H9 (cell line): Measurements from ENCODE around the gene AIFM1. TPM values are rescaled to one million over a fixed set of nuclear protein-coding genes. Genes with fewer than 3 reads are reported as not detected.

Experiments
- DNase-seq: peaks from one replicate; pipeline ENCODE4 v3.0.0-alpha.2; 2017
- H2AFZ ChIP-seq: one replicate; pipeline ENCODE4 v1.6.1; 2013; ENCODE audit warnings: mild to moderate bottlenecking, low read length, control low read depth, moderate library complexity
- H2AK5ac ChIP-seq: 2 replicates; pipeline ENCODE4 v1.6.1; 2013; ENCODE audit warnings: low read length, control low read depth, mixed read lengths; ENCODE audit not compliant: insufficient read length
- H2BK120ac ChIP-seq: one replicate; pipeline ENCODE4 v1.6.1; 2013; ENCODE audit warnings: low read depth, mild to moderate bottlenecking, low read length, control low read depth, inconsistent platforms; ENCODE audit not compliant: poor library complexity, severe bottlenecking
- H2BK12ac ChIP-seq: 2 replicates; pipeline ENCODE4 v1.6.1; 2013; ENCODE audit warnings: low read length, control low read depth, mixed read lengths, low read depth; ENCODE audit not compliant: insufficient read length
- H2BK15ac ChIP-seq: 2 replicates; pipeline ENCODE4 v1.6.1; 2013; ENCODE audit warnings: low read depth, low read length, control low read depth
- H2BK20ac ChIP-seq: one replicate; pipeline ENCODE4 v1.6.1; 2013; ENCODE audit warnings: low read depth, mild to moderate bottlenecking, low read length, control low read depth, inconsistent platforms; ENCODE audit not compliant: poor library complexity, severe bottlenecking
- H2BK5ac ChIP-seq: 2 replicates; pipeline ENCODE4 v1.6.1; 2013; ENCODE audit warnings: low read length, control low read depth, mixed read lengths; ENCODE audit not compliant: insufficient read length
- H3K14ac ChIP-seq: 2 replicates; pipeline ENCODE4 v1.6.1; 2013; ENCODE audit warnings: low read length, control low read depth; ENCODE audit not compliant: insufficient read depth
- H3K18ac ChIP-seq: 2 replicates; pipeline ENCODE4 v1.6.1; 2013; ENCODE audit warnings: low read depth, mild to moderate bottlenecking, mixed read lengths, low read length, control low read depth; ENCODE audit not compliant: insufficient read length
- H3K23ac ChIP-seq: 2 replicates; pipeline ENCODE4 v1.6.1; 2013; ENCODE audit warnings: low read length, control low read depth, mixed read lengths, low read depth; ENCODE audit not compliant: insufficient read length
- H3K23me2 ChIP-seq: 2 replicates; pipeline ENCODE4 v1.6.1; 2013; ENCODE audit warnings: low read depth, mild to moderate bottlenecking, mixed read lengths, low read length, control low read depth; ENCODE audit not compliant: insufficient read length, poor library complexity, severe bottlenecking
- H3K27ac ChIP-seq: 2 replicates; pipeline ENCODE4 v1.5.1; 2013; ENCODE audit warnings: low read length, control low read depth, mixed read lengths, low read depth; ENCODE audit not compliant: insufficient read length
- H3K27me3 ChIP-seq: 2 replicates; pipeline ENCODE4 v1.6.1; 2013; ENCODE audit warnings: low read length, control low read depth, inconsistent platforms; ENCODE audit not compliant: insufficient read depth
- H3K4ac ChIP-seq: 2 replicates; pipeline ENCODE4 v1.6.1; 2013; ENCODE audit warnings: low read depth, mild to moderate bottlenecking, control low read depth, inconsistent platforms, low read length, moderate library complexity
- H3K4me1 ChIP-seq: 2 replicates; pipeline ENCODE4 v1.6.1; 2013; ENCODE audit warnings: low read length, control low read depth, inconsistent platforms; ENCODE audit not compliant: insufficient read depth
- H3K4me2 ChIP-seq: 2 replicates; pipeline ENCODE4 v1.6.1; 2013; ENCODE audit warnings: low read length, control low read depth, mixed read lengths; ENCODE audit not compliant: insufficient read length, insufficient read depth
- H3K56ac ChIP-seq: 2 replicates; pipeline ENCODE4 v1.6.1; 2013; ENCODE audit warnings: low read depth, mild to moderate bottlenecking, mixed read lengths, low read length, control low read depth; ENCODE audit not compliant: insufficient read length
- H3K79me1 ChIP-seq: 2 replicates; pipeline ENCODE4 v1.6.1; 2013; ENCODE audit warnings: low read depth, mild to moderate bottlenecking, moderate library complexity, low read length, control low read depth, inconsistent platforms; ENCODE audit not compliant: insufficient read depth, poor library complexity, severe bottlenecking
- H3K79me2 ChIP-seq: 2 replicates; pipeline ENCODE4 v1.6.1; 2013; ENCODE audit warnings: low read length, control low read depth, inconsistent platforms; ENCODE audit not compliant: insufficient read depth
- H3K9ac ChIP-seq: 2 replicates; pipeline ENCODE4 v1.6.1; 2013; ENCODE audit warnings: low read length, control low read depth, mixed read lengths; ENCODE audit not compliant: insufficient read length; ENCODE audit errors: extremely low read depth
- H3K9me3 ChIP-seq: one replicate; pipeline ENCODE4 v1.6.1; 2013; ENCODE audit warnings: low read depth, low read length, inconsistent platforms; ENCODE audit not compliant: control insufficient read depth
- H3T11ph ChIP-seq: one replicate; pipeline ENCODE4 v1.6.1; 2013; ENCODE audit warnings: mild to moderate bottlenecking, low read length, control low read depth, inconsistent platforms
- H4K20me1 ChIP-seq: one replicate; pipeline ENCODE4 v1.6.1; 2013; ENCODE audit not compliant: control insufficient read depth, insufficient read length, insufficient read depth
- H4K5ac ChIP-seq: 2 replicates; pipeline ENCODE4 v1.6.1; 2013; ENCODE audit warnings: low read depth, mild to moderate bottlenecking, mixed read lengths, low read length, control low read depth; ENCODE audit not compliant: insufficient read length
- H4K8ac ChIP-seq: replicated peaks from 2 replicates; pipeline ENCODE4 v1.6.1; 2013; ENCODE audit warnings: low read length, control low read depth, mixed read lengths, low read depth; ENCODE audit not compliant: insufficient read length
- H4K91ac ChIP-seq: 2 replicates; pipeline ENCODE4 v1.6.1; 2013; ENCODE audit warnings: low read depth, mild to moderate bottlenecking, moderate library complexity, mixed read lengths, low read length, control low read depth; ENCODE audit not compliant: insufficient read length
- H3K27ac Mint-ChIP-seq, 3 experiments: 2 replicates in 2 of 3; 3 replicates in 1 of 3; pipeline ENCODE4 v1.8.0; 2020 to 2021; ENCODE audit warnings: mixed read lengths in 3 of 3, mild to moderate bottlenecking in 1 of 3, moderate library complexity in 1 of 3
- H3K27me3 Mint-ChIP-seq: 2 replicates; pipeline ENCODE4 v1.8.0; 2021; ENCODE audit warnings: low read depth, mild to moderate bottlenecking, moderate library complexity, mixed read lengths
- H3K36me3 Mint-ChIP-seq, 3 experiments: 2 replicates in 2 of 3; 3 replicates in 1 of 3; pipeline ENCODE4 v1.8.0; 2020 to 2021; ENCODE audit warnings: low read depth in 3 of 3, mixed read lengths in 3 of 3; ENCODE audit not compliant: insufficient read depth in 1 of 3
- H3K4me1 Mint-ChIP-seq, 2 experiments: 2 replicates each; pipeline ENCODE4 v1.8.0; 2020; ENCODE audit warnings: mixed read lengths in 2 of 2
- H3K4me3 Mint-ChIP-seq, 2 experiments: 2 replicates in 1 of 2; 3 replicates in 1 of 2; pipeline ENCODE4 v1.8.0; 2020 to 2021; ENCODE audit warnings: mild to moderate bottlenecking in 2 of 2, mixed read lengths in 2 of 2, moderate library complexity in 1 of 2
- H3K9me3 Mint-ChIP-seq, 2 experiments: 2 replicates in 1 of 2; 3 replicates in 1 of 2; pipeline ENCODE4 v1.8.0; 2020; ENCODE audit warnings: mild to moderate bottlenecking in 2 of 2, mixed read lengths in 2 of 2, moderate library complexity in 1 of 2
- CTCF ChIP-seq: fragments of 200-600 bp; sonication (generic); conservative IDR thresholded peaks from 3 replicates; pipeline ENCODE4 v1.8.0; 2021; ENCODE audit warnings: antibody characterized with exemption, mild to moderate bottlenecking
- WGBS: extraction: QIAGEN DNeasy Blood & Tissue Kit; methylation state at CpG from one replicate; pipeline ENCODE4 v1.1.7; 2013; ENCODE audit warnings: missing lambda C conversion rate, low lambda C conversion rate, mixed read lengths; ENCODE audit not compliant: insufficient read length; ENCODE audit errors: extremely low coverage; 5-methylcytosine and 5-hydroxymethylcytosine counted together
- total RNA-seq: library from RNA; stranded (reverse); gene quantifications from 2 replicates; pipeline ENCODE4 v1.2.1, GENCODE V29; 2021

AIFM1 gene
- total RNA-seq, 1 experiment from 2014 or later: 43.7 TPM

GRCh38 chrX:130172127-130172845 lies 6.6 kb upstream of the AIFM1 start:
- Histone ChIP-seq H3K27me3 (peaks cover 3% of the 10 kb centered on the region; the same call in 1 of the 2 replicates), H2AFZ (no peak overlapping the region), H3K79me2 (no peaks in the 10 kb centered on the region), H4K5ac (no peak overlapping the region), H3K79me1 (no peaks in the 10 kb centered on the region), H3K9ac (no peak overlapping the region), H3K18ac (no peak overlapping the region), H2BK12ac (no peak overlapping the region), H4K91ac (no peak overlapping the region), H2BK15ac (no peak overlapping the region), H3K23me2 (peaks cover 9% of the 10 kb centered on the region), H2BK20ac (no peak overlapping the region), H3K23ac (no peak overlapping the region), H2BK120ac (no peak overlapping the region), H4K8ac (no peak overlapping the region), H3K27ac (no peak overlapping the region), H3K9me3 (peaks cover 22% of the 10 kb centered on the region), H3T11ph (no peak overlapping the region), H3K14ac (peak overlapping the region; percentile 18; the same call in 1 of the 2 replicates), H3K56ac (no peak overlapping the region), H2BK5ac (no peak overlapping the region), H3K4me2 (peak overlapping the region; percentile 80), H2AK5ac (no peak overlapping the region), H4K20me1 (no peaks in the 10 kb centered on the region), H3K4ac (no peak overlapping the region), H3K4me1 (no peaks in the 10 kb centered on the region)
- Mint-ChIP-seq H3K27me3 (peaks cover 18% of the 10 kb centered on the region), H3K36me3 (peaks cover 0 to 5% (median 1%) of the 10 kb centered on the region in 3 experiments; a peak in 2 of 7 replicates), H3K4me1 (peaks cover 2 to 10% of the 10 kb centered on the region in 2 experiments; a peak in 2 of 4 replicates), H3K9me3 (peaks cover 0 to 60% of the 10 kb centered on the region in 2 experiments; a peak in 4 of 5 replicates), H3K4me3 (peak overlapping the region; percentile 74 to 92), H3K27ac (peak overlapping the region in 1 of 3 experiments; percentile 76; a peak in 1 of 7 replicates)
- 0 out of 3 replicates have a peak, but pooled peaks have one; percentile 13 for TF ChIP-seq CTCF
- no peak for DNase-seq
- WGBS: no CpG with 5 or more reads among the region's 34 CpGs
